ENCODE results near the gene IGDCC3. TPM values are rescaled to one million over a fixed set of nuclear protein-coding genes. Genes with fewer than 3 reads are reported as not detected.

Gene IGDCC3
- total and polyA plus RNA-seq, 10 of the 15 experiments (the other 5 are each of a cell fraction or from before 2014, with no cell fraction given): 0.10 to 0.20 (median 0.15) TPM; not detected in 7

- TF ChIP-seq, protein P1, sequence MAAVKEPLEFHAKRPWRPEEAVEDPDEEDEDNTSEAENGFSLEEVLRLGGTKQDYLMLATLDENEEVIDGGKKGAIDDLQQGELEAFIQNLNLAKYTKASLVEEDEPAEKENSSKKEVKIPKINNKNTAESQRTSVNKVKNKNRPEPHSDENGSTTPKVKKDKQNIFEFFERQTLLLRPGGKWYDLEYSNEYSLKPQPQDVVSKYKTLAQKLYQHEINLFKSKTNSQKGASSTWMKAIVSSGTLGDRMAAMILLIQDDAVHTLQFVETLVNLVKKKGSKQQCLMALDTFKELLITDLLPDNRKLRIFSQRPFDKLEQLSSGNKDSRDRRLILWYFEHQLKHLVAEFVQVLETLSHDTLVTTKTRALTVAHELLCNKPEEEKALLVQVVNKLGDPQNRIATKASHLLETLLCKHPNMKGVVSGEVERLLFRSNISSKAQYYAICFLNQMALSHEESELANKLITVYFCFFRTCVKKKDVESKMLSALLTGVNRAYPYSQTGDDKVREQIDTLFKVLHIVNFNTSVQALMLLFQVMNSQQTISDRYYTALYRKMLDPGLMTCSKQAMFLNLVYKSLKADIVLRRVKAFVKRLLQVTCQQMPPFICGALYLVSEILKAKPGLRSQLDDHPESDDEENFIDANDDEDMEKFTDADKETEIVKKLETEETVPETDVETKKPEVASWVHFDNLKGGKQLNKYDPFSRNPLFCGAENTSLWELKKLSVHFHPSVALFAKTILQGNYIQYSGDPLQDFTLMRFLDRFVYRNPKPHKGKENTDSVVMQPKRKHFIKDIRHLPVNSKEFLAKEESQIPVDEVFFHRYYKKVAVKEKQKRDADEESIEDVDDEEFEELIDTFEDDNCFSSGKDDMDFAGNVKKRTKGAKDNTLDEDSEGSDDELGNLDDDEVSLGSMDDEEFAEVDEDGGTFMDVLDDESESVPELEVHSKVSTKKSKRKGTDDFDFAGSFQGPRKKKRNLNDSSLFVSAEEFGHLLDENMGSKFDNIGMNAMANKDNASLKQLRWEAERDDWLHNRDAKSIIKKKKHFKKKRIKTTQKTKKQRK (IDR thresholded peaks at IDR 0.05; ENCODE audit: low read depth, low read length): no peak
- TF ChIP-seq NR2C1 (IDR thresholded peaks at IDR 0.05) (no peak), KLF5 (IDR thresholded peaks at IDR 0.05; ENCODE audit: partially characterized antibody) (no peak), TCF7 (IDR thresholded peaks at IDR 0.05; ENCODE audit: borderline replicate concordance) (no peak), RAD51 (IDR thresholded peaks at IDR 0.05) (no peak), CBFB (IDR thresholded peaks at IDR 0.05; ENCODE audit: low read depth) (no peak), HDAC2 (IDR thresholded peaks at IDR 0.05) (no peak), NR2F1 (conservative IDR thresholded peaks at IDR 0.05) (no peak), SREBF2 (IDR thresholded peaks at IDR 0.05; ENCODE audit: low read length) (no peak), RCOR1 (conservative IDR thresholded peaks at IDR 0.05; ENCODE audit: low read depth, low read length) (no peak)
- TF ChIP-seq, protein P2, sequence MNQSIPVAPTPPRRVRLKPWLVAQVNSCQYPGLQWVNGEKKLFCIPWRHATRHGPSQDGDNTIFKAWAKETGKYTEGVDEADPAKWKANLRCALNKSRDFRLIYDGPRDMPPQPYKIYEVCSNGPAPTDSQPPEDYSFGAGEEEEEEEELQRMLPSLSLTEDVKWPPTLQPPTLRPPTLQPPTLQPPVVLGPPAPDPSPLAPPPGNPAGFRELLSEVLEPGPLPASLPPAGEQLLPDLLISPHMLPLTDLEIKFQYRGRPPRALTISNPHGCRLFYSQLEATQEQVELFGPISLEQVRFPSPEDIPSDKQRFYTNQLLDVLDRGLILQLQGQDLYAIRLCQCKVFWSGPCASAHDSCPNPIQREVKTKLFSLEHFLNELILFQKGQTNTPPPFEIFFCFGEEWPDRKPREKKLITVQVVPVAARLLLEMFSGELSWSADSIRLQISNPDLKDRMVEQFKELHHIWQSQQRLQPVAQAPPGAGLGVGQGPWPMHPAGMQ (IDR thresholded peaks at IDR 0.05; ENCODE audit: borderline replicate concordance): no peak
These were observed 8.6 kb upstream of the IGDCC3 start (continued) for GRCh38 chr15:65386376-65386775.
